GM12872 (cell line): ENCODE results near the gene CMPK1.

ENCODE experiments used
- TF ChIP-seq, protein P1 (sequence below): IDR thresholded peaks from 3 replicates; pipeline ENCODE4 v1.5.1; 2011; ENCODE audit warnings: low read depth, mild to moderate bottlenecking, low read length, moderate library complexity; ENCODE audit not compliant: insufficient read depth

The CMPK1 gene

GRCh38 chr1:47333578-47333921, at the start of gene CMPK1:
TSS of gene CMPK1 (plus strand) at chr1:47333790. CDS start at chr1:47333946, 156 bp downstream.
- TF ChIP-seq, protein P1, sequence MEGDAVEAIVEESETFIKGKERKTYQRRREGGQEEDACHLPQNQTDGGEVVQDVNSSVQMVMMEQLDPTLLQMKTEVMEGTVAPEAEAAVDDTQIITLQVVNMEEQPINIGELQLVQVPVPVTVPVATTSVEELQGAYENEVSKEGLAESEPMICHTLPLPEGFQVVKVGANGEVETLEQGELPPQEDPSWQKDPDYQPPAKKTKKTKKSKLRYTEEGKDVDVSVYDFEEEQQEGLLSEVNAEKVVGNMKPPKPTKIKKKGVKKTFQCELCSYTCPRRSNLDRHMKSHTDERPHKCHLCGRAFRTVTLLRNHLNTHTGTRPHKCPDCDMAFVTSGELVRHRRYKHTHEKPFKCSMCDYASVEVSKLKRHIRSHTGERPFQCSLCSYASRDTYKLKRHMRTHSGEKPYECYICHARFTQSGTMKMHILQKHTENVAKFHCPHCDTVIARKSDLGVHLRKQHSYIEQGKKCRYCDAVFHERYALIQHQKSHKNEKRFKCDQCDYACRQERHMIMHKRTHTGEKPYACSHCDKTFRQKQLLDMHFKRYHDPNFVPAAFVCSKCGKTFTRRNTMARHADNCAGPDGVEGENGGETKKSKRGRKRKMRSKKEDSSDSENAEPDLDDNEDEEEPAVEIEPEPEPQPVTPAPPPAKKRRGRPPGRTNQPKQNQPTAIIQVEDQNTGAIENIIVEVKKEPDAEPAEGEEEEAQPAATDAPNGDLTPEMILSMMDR = no peak

GRCh38 chr1:47295579-47295978, 38.0 kb upstream of the CMPK1 start:
- TF ChIP-seq, protein P1 = no peak

- TF ChIP-seq, protein P1 = no peak
Measured at GRCh38 chr1:47298025-47298699, 35.4 kb upstream of the CMPK1 start.

- TF ChIP-seq, protein P1 = no peak
Measured at GRCh38 chr1:47302472-47302871, 31.1 kb upstream of the CMPK1 start.

DNA sequence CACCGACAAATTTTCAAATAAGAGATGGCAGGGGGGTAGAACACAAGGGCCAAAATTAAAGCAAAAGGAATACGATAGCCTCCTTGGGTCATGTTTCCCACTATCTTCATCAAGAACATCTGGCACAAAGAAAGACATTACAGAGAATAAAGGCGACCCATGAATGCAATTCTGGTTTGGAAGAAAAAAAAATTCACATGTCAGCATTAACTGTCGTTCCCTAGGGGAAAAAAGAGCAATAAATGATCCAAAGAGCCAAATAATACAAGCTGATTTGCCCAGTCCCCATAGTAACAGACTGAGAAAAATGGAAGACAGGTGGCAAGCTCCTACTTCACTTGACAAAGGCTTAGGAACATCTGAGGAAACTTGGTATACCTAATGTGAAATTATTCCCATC, 24.2 kb upstream of the CMPK1 start:
- TF ChIP-seq, protein P1 = no peak

DNA sequence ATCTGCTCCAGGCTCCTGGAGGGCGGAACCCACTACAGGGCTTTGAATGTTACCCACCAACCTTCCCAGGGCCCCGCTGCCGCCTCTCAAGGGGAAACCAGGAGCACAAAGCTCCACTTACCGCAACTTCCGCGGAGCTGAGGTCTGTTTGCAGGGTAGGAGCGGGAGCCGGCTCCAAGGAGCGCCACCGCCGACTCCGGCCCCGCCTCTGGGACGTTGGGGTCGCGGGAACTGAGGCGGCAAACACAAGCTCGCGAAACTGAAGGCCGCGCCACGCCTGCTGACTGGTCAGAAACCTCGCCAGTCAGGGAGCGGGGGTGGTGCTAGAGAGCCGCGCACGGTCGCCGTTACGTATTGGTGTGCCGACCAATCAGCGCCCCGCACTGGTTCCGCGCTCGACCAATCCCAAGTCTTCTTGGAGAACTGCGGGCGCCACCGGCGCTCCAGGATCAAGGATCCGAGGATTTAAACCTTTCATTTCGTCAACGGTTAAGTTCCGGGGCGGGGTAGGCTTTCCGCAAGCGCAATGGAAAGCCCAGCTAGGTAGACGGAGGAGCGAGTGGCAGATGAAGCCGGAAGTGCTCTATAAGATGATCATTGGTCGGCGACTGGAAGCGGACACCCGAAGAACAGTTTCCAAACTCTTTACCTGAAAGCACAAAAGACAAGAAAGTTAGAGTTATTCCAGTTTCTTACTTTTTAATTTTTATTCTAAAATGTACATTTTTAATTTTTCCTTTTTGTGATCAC, 19.5 kb upstream of the CMPK1 start, which contains the start of gene STIL:
Gene STIL (minus strand): TSS at position 233 of the 750 bp plus-strand sequence. CDS start 3,828 bp downstream, outside the sequence.
- TF ChIP-seq, protein P1 = no peak

GRCh38 chr1:47317841-47318240, 15.7 kb upstream of the CMPK1 start:
- TF ChIP-seq, protein P1 = no peak
